HepG2 (cell line): ENCODE measurements around the gene SLC17A9. TPM values are rescaled to one million over a fixed set of nuclear protein-coding genes. Genes with fewer than 3 reads are reported as not detected.

Experiments used
- ADNP ChIP-seq: sonication (generic); formaldehyde crosslinking; IDR thresholded peaks from 2 replicates; pipeline ENCODE4 v1.4.0; 2020; ENCODE audit warnings: missing genetic modification reagents
- ARID2 ChIP-seq: sonication (generic); formaldehyde crosslinking; IDR thresholded peaks from 2 replicates; pipeline ENCODE4 v1.8.1; 2022; ENCODE audit warnings: mild to moderate bottlenecking, missing genetic modification reagents, borderline replicate concordance
- ATRX ChIP-seq: sonication (generic); formaldehyde crosslinking; IDR thresholded peaks from 2 replicates; pipeline ENCODE4 v1.4.0; 2020; ENCODE audit warnings: missing genetic modification reagents, borderline replicate concordance
- EEA1 ChIP-seq: sonication (generic); formaldehyde crosslinking; IDR thresholded peaks from 2 replicates; pipeline ENCODE4 v1.5.1; 2020; ENCODE audit warnings: mild to moderate bottlenecking, missing genetic modification reagents, borderline replicate concordance
- ERF ChIP-seq: IDR thresholded peaks from 2 replicates; pipeline ENCODE4 v1.6.1; 2018; ENCODE audit warnings: missing biosample characterization, missing genetic modification reagents
- ETV6 ChIP-seq: sonication (generic); formaldehyde crosslinking; conservative IDR thresholded peaks from 2 replicates; pipeline ENCODE4 v1.4.0; 2020; ENCODE audit warnings: missing genetic modification reagents
- HIVEP1 ChIP-seq: sonication (generic); formaldehyde crosslinking; IDR thresholded peaks from 2 replicates; pipeline ENCODE4 v1.4.0; 2020; ENCODE audit warnings: mild to moderate bottlenecking, missing genetic modification reagents
- KAT2B ChIP-seq: fragments of 150-350 bp; IDR thresholded peaks from 2 replicates; pipeline ENCODE4 v1.6.1; 2014; ENCODE audit warnings: low read depth, low read length, borderline replicate concordance
- KAT8 ChIP-seq: IDR thresholded peaks from 2 replicates; pipeline ENCODE4 v1.6.1; 2016; ENCODE audit warnings: missing genetic modification reagents, missing compliant biosample characterization
- MIER3 ChIP-seq: IDR thresholded peaks from 2 replicates; pipeline ENCODE4 v1.6.1; 2016; ENCODE audit warnings: missing compliant biosample characterization, borderline replicate concordance
- MTA1 ChIP-seq: sonication (generic); formaldehyde crosslinking; IDR thresholded peaks from 2 replicates; pipeline ENCODE4 v1.4.0; 2020; ENCODE audit warnings: missing genetic modification reagents, mild to moderate bottlenecking, borderline replicate concordance
- NCOA1 ChIP-seq: sonication (generic); formaldehyde crosslinking; IDR thresholded peaks from 2 replicates; pipeline ENCODE4 v1.9.0; 2021; ENCODE audit warnings: missing genetic modification reagents
- RXRB ChIP-seq: IDR thresholded peaks from 2 replicates; pipeline ENCODE4 v1.6.1; 2016; ENCODE audit warnings: borderline replicate concordance, missing genetic modification reagents, missing compliant biosample characterization
- SIN3A ChIP-seq: IDR thresholded peaks from 2 replicates; pipeline ENCODE4 v1.6.1; 2011; ENCODE audit warnings: low read depth, mild to moderate bottlenecking, control low read depth, low read length, borderline replicate concordance
- SKI ChIP-seq: fragments of 450-650 bp; IDR thresholded peaks from one replicate; pipeline ENCODE4 v1.6.1; 2018; ENCODE audit warnings: mild to moderate bottlenecking; ENCODE audit not compliant: partially characterized antibody
- SNAI1 ChIP-seq: sonication (generic); formaldehyde crosslinking; IDR thresholded peaks from 2 replicates; pipeline ENCODE4 v1.5.0; 2020; ENCODE audit warnings: mild to moderate bottlenecking, missing genetic modification reagents, borderline replicate concordance
- SRF ChIP-seq: IDR thresholded peaks from 2 replicates; pipeline ENCODE4 v1.6.1; 2011; ENCODE audit warnings: mild to moderate bottlenecking, low read depth, low read length, moderate library complexity
- SRSF1 ChIP-seq: fragments of 200-400 bp; formaldehyde crosslinking; optimal IDR thresholded peaks from 2 replicates; pipeline ENCODE3; 2017; ENCODE audit warnings: mild to moderate bottlenecking, low read depth, low read length, moderate library complexity
- TBX3 ChIP-seq: fragments of 450-650 bp; IDR thresholded peaks from 2 replicates; pipeline ENCODE4 v1.6.1; 2017; ENCODE audit warnings: antibody characterized with exemption, mild to moderate bottlenecking, inconsistent platforms, borderline replicate concordance
- ZBTB33 ChIP-seq: sonication (generic); formaldehyde crosslinking; IDR thresholded peaks from 2 replicates; pipeline ENCODE4 v1.4.0; 2020; ENCODE audit warnings: missing genetic modification reagents
- ZKSCAN5 ChIP-seq: sonication (generic); formaldehyde crosslinking; IDR thresholded peaks from 2 replicates; pipeline ENCODE4 v1.5.1; 2020; ENCODE audit warnings: mild to moderate bottlenecking, missing genetic modification reagents
- ZMYM4 ChIP-seq: sonication (generic); formaldehyde crosslinking; IDR thresholded peaks from 2 replicates; pipeline ENCODE4 v1.8.1; 2023; ENCODE audit warnings: mild to moderate bottlenecking, missing genetic modification reagents
- ZNF124 ChIP-seq: sonication (generic); formaldehyde crosslinking; IDR thresholded peaks from 2 replicates; pipeline ENCODE4 v1.4.0; 2020; ENCODE audit warnings: missing genetic modification reagents
- ZNF17 ChIP-seq: sonication (generic); formaldehyde crosslinking; IDR thresholded peaks from 2 replicates; pipeline ENCODE4 v1.5.0; 2020; ENCODE audit warnings: mild to moderate bottlenecking, missing genetic modification reagents
- ZNF20 ChIP-seq: sonication (generic); formaldehyde crosslinking; IDR thresholded peaks from 2 replicates; pipeline ENCODE4 v1.4.0; 2020; ENCODE audit warnings: mild to moderate bottlenecking, moderate library complexity, missing genetic modification reagents
- ZNF383 ChIP-seq: sonication (generic); formaldehyde crosslinking; IDR thresholded peaks from 2 replicates; pipeline ENCODE4 v1.4.0; 2020; ENCODE audit warnings: missing genetic modification reagents, mild to moderate bottlenecking, borderline replicate concordance
- ZNF431 ChIP-seq: sonication (generic); formaldehyde crosslinking; IDR thresholded peaks from 2 replicates; pipeline ENCODE4 v1.9.0; 2022; ENCODE audit warnings: missing genetic modification reagents, low read depth, mild to moderate bottlenecking, borderline replicate concordance
- ZNF572 ChIP-seq: sonication (generic); formaldehyde crosslinking; IDR thresholded peaks from 2 replicates; pipeline ENCODE4 v1.5.1; 2020; ENCODE audit warnings: mild to moderate bottlenecking, missing genetic modification reagents
- ZNF691 ChIP-seq: sonication (generic); formaldehyde crosslinking; IDR thresholded peaks from 2 replicates; pipeline ENCODE4 v1.4.0; 2020; ENCODE audit warnings: missing genetic modification reagents, low read depth, mild to moderate bottlenecking, borderline replicate concordance
- polyA plus RNA-seq, 8 experiments: library from polyadenylated mRNA; depleted of rRNA in 3 of 8; stranded (reverse) in 7 of 8; unstranded in 1 of 8; fragments of >200 nt; fragmentation: Illumina TruSeq in 4 of 8; extraction: Trizol in 4 of 8; gene quantifications; 2 replicates each; pipeline versions ENCODE4 v1.2.1 to v1.2.3, GENCODE V29; 2011 to 2016; ENCODE audit warnings: low read depth in 4 of 8, missing spikeins in 1 of 8, mixed read lengths in 1 of 8; ENCODE audit not compliant: insufficient read depth in 1 of 8
- total RNA-seq, 5 experiments: library from RNA; depleted of rRNA; stranded (reverse); fragments of >200 nt; fragmentation: Illumina TruSeq; extraction: Trizol; gene quantifications; 2 replicates each; pipeline ENCODE4 v1.2.3, GENCODE V29; 2016; ENCODE audit warnings: low read depth in 1 of 5

The SLC17A9 gene
- total and polyA plus RNA-seq, 2 of the 13 experiments (the other 11 are each of a cell fraction or from before 2014, with no cell fraction given): 110 to 191 TPM

GRCh38 chr20:62968378-62969178, 16.1 kb downstream of the SLC17A9 start (continued):
- no peak for TF ChIP-seq ZBTB33 (CRISPR knock-in tag)
- no peak for TF ChIP-seq ZNF431 (CRISPR knock-in tag)
- TF ChIP-seq ARID2 (CRISPR knock-in tag): peak; percentile 63; the same call in 1 of the 2 replicates
- TF ChIP-seq SRF: no peak
- no peak for TF ChIP-seq ZKSCAN5 (CRISPR knock-in tag)
- no peak for TF ChIP-seq ATRX
- no peak for TF ChIP-seq SKI
- TF ChIP-seq ZNF383 (CRISPR knock-in tag): no peak
- no peak for TF ChIP-seq ETV6 (CRISPR knock-in tag)
- TF ChIP-seq EEA1 (CRISPR knock-in tag): no peak
- TF ChIP-seq ZNF691 (CRISPR knock-in tag): peak; percentile 61; the same call in 1 of the 2 replicates
- TF ChIP-seq ZNF124 (CRISPR knock-in tag): no peak
- no peak for TF ChIP-seq ADNP (CRISPR knock-in tag)
- no peak for TF ChIP-seq ZNF17 (CRISPR knock-in tag)
- 0 out of 2 replicates have a peak, but pooled peaks have one; percentile 26 for TF ChIP-seq KAT8
- no peak for TF ChIP-seq NCOA1
- TF ChIP-seq SIN3A: peak; percentile 76; the same call in 1 of the 2 replicates
- TF ChIP-seq MTA1 (CRISPR knock-in tag): peak; percentile 63; the same call in 1 of the 2 replicates
- TF ChIP-seq SNAI1 (CRISPR knock-in tag): no peak
- TF ChIP-seq RXRB (CRISPR knock-in tag): no peak
- TF ChIP-seq ZNF20 (CRISPR knock-in tag): no peak
- TF ChIP-seq ZMYM4 (CRISPR knock-in tag): no peak
- TF ChIP-seq ERF (CRISPR knock-in tag): no peak
- TF ChIP-seq KAT2B: no peak
- TF ChIP-seq HIVEP1: 0 out of 2 replicates have a peak, but pooled peaks have one; percentile 12
- TF ChIP-seq TBX3: no peak
- peak; percentile 68 for TF ChIP-seq SRSF1
- TF ChIP-seq MIER3 (CRISPR knock-in tag): no peak
- no peak; the same call in 1 of the 2 replicates for TF ChIP-seq ZNF572 (CRISPR knock-in tag)
